K562 (cell line): ENCODE data around the gene HMGA1. TPM values are rescaled to one million over a fixed set of nuclear protein-coding genes. Genes with fewer than 3 reads are reported as not detected.
A peak's percentile ranks its signal among the peaks of the same experiment; 100 is the strongest.

ENCODE experiments used
- FOXK1 ChIP-seq: sonication (generic); formaldehyde crosslinking; IDR thresholded peaks from 2 replicates; pipeline ENCODE4 v1.8.0; 2022; ENCODE audit warnings: missing genetic modification reagents, mild to moderate bottlenecking, borderline replicate concordance
- FOXP4 ChIP-seq: sonication (generic); formaldehyde crosslinking; IDR thresholded peaks from 2 replicates; pipeline ENCODE4 v1.8.0; 2022; ENCODE audit warnings: mild to moderate bottlenecking, missing genetic modification reagents, borderline replicate concordance
- ILF3 ChIP-seq: fragments of 450-650 bp; IDR thresholded peaks from 2 replicates; pipeline ENCODE4 v1.6.1; 2018; ENCODE audit warnings: antibody characterized with exemption, mild to moderate bottlenecking, moderate library complexity, borderline replicate concordance
- JUND ChIP-seq, 2 experiments: IDR thresholded peaks; 2 replicates in 1 of 2; 3 replicates in 1 of 2; pipeline ENCODE4 v1.6.1; 2011; ENCODE audit warnings: borderline replicate concordance in 2 of 2, low read depth in 2 of 2, low read length in 2 of 2, improper control_type of control experiment in 1 of 2, missing biosample characterization in 1 of 2, missing genetic modification characterization in 1 of 2, missing genetic modification reagents in 1 of 2
- MED1 ChIP-seq: sonication (generic); formaldehyde crosslinking; IDR thresholded peaks from 2 replicates; pipeline ENCODE4 v1.8.1; 2023; ENCODE audit warnings: missing genetic modification reagents, borderline replicate concordance
- NR0B1 ChIP-seq: fragments of 450-650 bp; IDR thresholded peaks from one replicate; pipeline ENCODE4 v1.6.1; 2018; ENCODE audit warnings: mild to moderate bottlenecking, moderate library complexity; ENCODE audit not compliant: partially characterized antibody
- POLR3A ChIP-seq: IDR thresholded peaks from 2 replicates; pipeline ENCODE4 v1.6.1; 2011; ENCODE audit warnings: borderline replicate concordance, mild to moderate bottlenecking, moderate library complexity; ENCODE audit not compliant: insufficient read length, insufficient read depth; ENCODE audit errors: extremely low read depth
- RUNX1 ChIP-seq: sonication (generic); IDR thresholded peaks from 2 replicates; pipeline ENCODE4 v1.6.1; 2016; ENCODE audit warnings: antibody characterized with exemption, low read depth
- SPI1 ChIP-seq: IDR thresholded peaks from 2 replicates; pipeline ENCODE4 v1.6.1; 2011; ENCODE audit warnings: low read depth, low read length, control low read depth, borderline replicate concordance
- TBL1XR1 ChIP-seq, 2 experiments: IDR thresholded peaks; 2 replicates each; pipeline ENCODE4 v1.6.1; 2012; ENCODE audit warnings: improper control_type of control experiment in 2 of 2, low read length in 2 of 2, mild to moderate bottlenecking in 1 of 2
- TOE1 ChIP-seq, 2 experiments: fragments of 450-650 bp in 1 of 2; sonication (generic) in 1 of 2; formaldehyde crosslinking in 1 of 2; IDR thresholded peaks; 2 replicates each; pipeline versions ENCODE4 v1.7.1 to v1.8.0; 2016 to 2022; ENCODE audit warnings: borderline replicate concordance in 2 of 2, mild to moderate bottlenecking in 2 of 2, antibody characterized with exemption in 1 of 2, inconsistent platforms in 1 of 2, low read depth in 1 of 2, missing genetic modification reagents in 1 of 2, moderate library complexity in 1 of 2
- TRIM25 ChIP-seq: fragments of 450-650 bp; IDR thresholded peaks from 2 replicates; pipeline ENCODE4 v1.7.0; 2016; ENCODE audit warnings: borderline replicate concordance
- ZFP30 ChIP-seq: fragments of 250-450 bp; sonication (Bioruptor Pico); IDR thresholded peaks from 2 replicates; pipeline ENCODE4 v1.8.0; 2022; ENCODE audit warnings: moderate library complexity, mild to moderate bottlenecking, inconsistent platforms, borderline replicate concordance
- ZNF280B ChIP-seq: fragments of 250-450 bp; sonication (Bioruptor Pico); IDR thresholded peaks from 2 replicates; pipeline ENCODE4 v1.5.1; 2021; ENCODE audit warnings: mild to moderate bottlenecking
- ZNF551 ChIP-seq: fragments of 250-450 bp; sonication (Bioruptor Pico); IDR thresholded peaks from 2 replicates; pipeline ENCODE4 v1.5.0; 2021; ENCODE audit warnings: mild to moderate bottlenecking, moderate library complexity
- ZNF695 ChIP-seq: fragments of 450-650 bp; formaldehyde crosslinking; IDR thresholded peaks from 2 replicates; pipeline ENCODE4 v1.4.0; 2020; ENCODE audit warnings: mild to moderate bottlenecking, moderate library complexity
- polyA plus RNA-seq, 8 experiments: library from polyadenylated mRNA; depleted of rRNA in 4 of 8; stranded (reverse) in 5 of 8; unstranded in 3 of 8; fragments of >200 nt; fragmentation: Nextera tagmentation in 2 of 8; fragmentation: Illumina TruSeq in 1 of 8; extraction: Ambion mirVana in 2 of 8; extraction: Trizol in 1 of 8; gene quantifications; 2 replicates each; pipeline versions ENCODE4 v1.2.1 to v1.2.3, GENCODE V29; 2011 to 2014; ENCODE audit warnings: inconsistent platforms in 1 of 8, missing spikeins in 1 of 8
- total RNA-seq, 7 experiments: library from RNA; depleted of rRNA in 6 of 7; stranded (reverse); fragments of >200 nt in 6 of 7; fragmentation: Illumina TruSeq in 2 of 7; extraction: Trizol in 2 of 7; gene quantifications; 2 replicates each; pipeline versions ENCODE4 v1.2.1 to v1.2.3, GENCODE V29; 2011 to 2021; ENCODE audit warnings: low replicate concordance in 1 of 7

Gene HMGA1
- total and polyA plus RNA-seq, 9 of the 15 experiments (the other 6 are each of a cell fraction or from before 2014, with no cell fraction given) = 27.8 to 1,947 (median 594) TPM

- peak; percentile 48; the same call in 1 of the 2 replicates for TF ChIP-seq JUND (IDR thresholded peaks at IDR 0.05; ENCODE audit: borderline replicate concordance, low read depth, low read length)
- no peak; the same call in 2 of the 3 replicates for TF ChIP-seq JUND (tag; IDR thresholded peaks at IDR 0.05; ENCODE audit: borderline replicate concordance, low read depth, low read length)
- TF ChIP-seq POLR3A = no peak
- no peak; a peak in 1 of 4 replicates for TF ChIP-seq TBL1XR1 (IDR thresholded peaks at IDR 0.05; ENCODE audit: low read length in 2 of 2)
- TF ChIP-seq ILF3 = peak; percentile 52; the same call in 1 of the 2 replicates
- peak; percentile 95; the same call in 1 of the 2 replicates for TF ChIP-seq FOXK1 (CRISPR knock-in tag)
- no peak for TF ChIP-seq ZFP30 (CRISPR knock-in tag)
- 0 out of 2 replicates have a peak, but pooled peaks have one; percentile 20 for TF ChIP-seq TOE1 (IDR thresholded peaks at IDR 0.05; ENCODE audit: borderline replicate concordance)
- peak; percentile 96 for TF ChIP-seq TOE1 (CRISPR knock-in tag; IDR thresholded peaks at IDR 0.05; ENCODE audit: borderline replicate concordance, low read depth)
- TF ChIP-seq SPI1 = peak; percentile 67; the same call in 1 of the 2 replicates
- TF ChIP-seq ZNF551 (CRISPR knock-in tag) = no peak
- peak; percentile 99 for TF ChIP-seq FOXP4 (CRISPR knock-in tag)
- TF ChIP-seq TRIM25 = no peak
- TF ChIP-seq ZNF695 (CRISPR knock-in tag) = no peak
- TF ChIP-seq MED1 (CRISPR knock-in tag) = no peak
- TF ChIP-seq NR0B1 = no peak
- TF ChIP-seq RUNX1 = no peak
- no peak for TF ChIP-seq ZNF280B (CRISPR knock-in tag)
Measured at GRCh38 chr6:34237722-34238584, 1.3 kb downstream of the HMGA1 start (continued).
